GM21737 (cell line): ENCODE results near the gene CNN3.

ENCODE experiments used
- ATAC-seq: cut with Tn5 transposase; IDR thresholded peaks from one replicate; pipeline ENCODE4 v1.9.1; 2021; ENCODE audit warnings: mild to moderate bottlenecking, moderate library complexity; ENCODE audit not compliant: unreplicated experiment

The CNN3 gene

GRCh38 chr1:94926915-94927404 is at the start of gene CNN3:
Gene CNN3, minus strand, starts transcription at chr1:94927110. Its CDS starts 216 bp downstream, at chr1:94926894.
- ATAC-seq: peak; percentile 85

- ATAC-seq: no peak
These were observed 47.9 kb upstream of the CNN3 start for GRCh38 chr1:94974824-94975223.

GRCh38 chr1:94974241-94974640 is 47.3 kb upstream of the CNN3 start:
- ATAC-seq: no peak

- no peak for ATAC-seq
These were observed 46.5 kb upstream of the CNN3 start for GRCh38 chr1:94973309-94973922.

- no peak for ATAC-seq
These were observed 44.6 kb upstream of the CNN3 start for GRCh38 chr1:94971491-94971924.

- no peak for ATAC-seq
These were observed 43.9 kb upstream of the CNN3 start for GRCh38 chr1:94970783-94971182.

DNA sequence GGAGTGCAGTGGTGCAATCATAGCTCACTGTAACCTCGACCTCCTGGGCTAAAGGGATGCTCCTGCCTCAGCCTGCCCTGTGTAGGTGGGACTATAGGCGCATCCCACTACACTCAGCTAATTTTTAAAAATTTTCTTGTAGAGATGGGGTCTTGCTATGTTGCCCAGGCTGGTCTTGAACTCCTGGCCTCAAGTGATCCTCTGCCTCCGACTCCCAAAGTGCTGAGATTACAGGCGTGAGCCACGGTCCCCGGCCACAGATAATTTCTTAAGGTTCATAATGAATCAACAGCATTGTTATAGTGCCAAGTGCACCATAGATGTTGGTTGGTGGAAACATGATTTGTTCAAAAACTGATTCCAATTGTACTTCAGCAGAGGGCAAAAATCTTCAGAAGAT is 42.2 kb upstream of the CNN3 start:
- ATAC-seq: no peak

GRCh38 chr1:94966033-94966432 is 39.1 kb upstream of the CNN3 start:
- no peak for ATAC-seq

DNA sequence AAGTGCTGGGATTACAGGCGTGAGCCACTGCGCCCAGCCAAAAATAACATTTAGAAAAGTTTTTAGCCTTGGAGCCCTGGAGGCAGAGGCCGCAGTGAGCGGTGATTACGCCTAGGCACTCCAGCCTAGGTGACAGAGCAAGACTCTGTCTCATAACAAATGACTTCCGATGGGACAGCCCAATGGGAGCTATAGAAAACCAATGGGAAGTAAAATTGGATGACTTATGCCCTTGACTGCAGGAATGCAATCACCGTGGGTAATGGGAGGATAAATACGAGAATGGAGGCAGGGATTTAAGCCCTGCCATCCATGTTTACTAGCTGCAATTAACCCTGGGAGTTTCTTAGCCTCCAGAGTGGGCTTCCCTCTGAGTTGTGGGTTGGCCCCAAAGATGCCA is 37.0 kb upstream of the CNN3 start:
- ATAC-seq: no peak

DNA sequence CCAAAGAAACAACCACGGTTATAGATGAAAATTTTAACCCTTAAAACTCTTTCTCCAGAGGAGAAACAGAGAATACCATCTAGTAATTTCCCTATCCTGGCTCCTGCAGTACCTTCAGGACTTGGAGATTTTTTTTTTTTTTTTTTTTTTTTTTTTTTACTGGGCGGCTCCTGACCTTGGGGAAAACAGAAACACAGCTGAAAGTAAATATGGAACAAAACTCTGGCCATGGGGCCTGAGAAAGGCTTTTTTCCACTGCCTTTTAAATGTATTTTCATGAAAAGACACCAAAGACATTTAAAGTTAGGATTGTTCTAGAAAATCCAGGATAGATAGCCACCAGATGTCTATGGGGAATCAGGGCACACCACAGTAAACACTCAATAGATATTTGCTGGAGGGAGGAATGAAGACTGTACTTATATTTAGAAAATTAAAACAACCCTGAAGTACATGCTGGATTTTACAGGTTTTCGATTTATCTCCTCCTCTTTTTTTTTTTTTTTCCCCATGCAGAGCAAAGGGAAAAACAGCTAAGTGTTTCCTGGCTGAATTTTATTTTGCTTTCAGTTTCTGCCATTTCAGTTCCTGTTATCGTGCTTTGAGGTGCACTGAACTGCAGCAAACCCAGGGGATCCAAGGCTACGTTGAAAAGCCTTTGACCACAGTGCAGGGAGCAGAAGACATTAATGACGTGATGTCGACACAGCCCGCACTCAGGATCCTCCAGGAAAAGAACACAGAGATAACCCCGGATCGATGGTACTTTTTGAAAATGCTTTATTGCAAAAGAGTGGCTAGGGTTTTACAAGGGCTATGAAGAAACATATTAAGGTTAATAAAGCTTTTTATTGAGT is 35.7 kb upstream of the CNN3 start:
- ATAC-seq: peak; percentile 87

DNA sequence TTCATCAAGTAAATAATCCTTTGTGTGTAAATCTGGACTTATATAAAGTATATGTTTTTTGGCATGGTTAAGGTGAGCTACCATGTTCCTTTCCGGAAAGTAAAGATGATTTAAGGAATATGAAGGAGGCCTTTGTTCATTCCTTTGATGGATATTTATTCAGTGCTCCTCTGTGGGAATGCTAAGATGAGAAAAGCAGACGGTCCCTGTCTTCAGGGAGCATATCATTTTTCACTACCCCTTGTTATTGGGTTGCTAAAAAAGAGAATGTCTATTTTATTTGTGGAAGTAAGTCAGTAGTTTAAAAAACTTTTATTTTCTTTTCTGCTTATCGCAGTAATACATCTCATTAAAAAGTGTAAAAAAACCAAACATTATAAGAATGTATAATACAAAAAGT is 35.1 kb upstream of the CNN3 start:
- no peak for ATAC-seq

DNA sequence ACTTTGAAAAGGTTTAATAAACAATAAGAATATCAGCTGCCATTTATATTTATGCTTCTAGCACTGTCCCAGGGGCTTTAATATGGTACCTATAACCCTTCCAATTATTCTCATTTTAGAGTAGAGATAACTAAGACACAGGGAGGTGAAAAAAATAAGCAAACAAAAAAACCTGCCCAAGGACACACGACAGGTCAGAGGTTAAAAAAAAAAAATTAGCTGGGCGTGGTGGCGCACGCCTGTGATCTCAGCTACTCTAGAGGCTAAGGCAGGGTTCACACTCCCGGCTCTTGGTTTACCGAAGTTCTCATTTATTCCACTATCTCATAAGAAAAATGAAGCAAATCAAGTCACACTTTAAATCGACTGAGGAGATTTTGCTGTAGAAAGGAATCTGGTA is 34.7 kb upstream of the CNN3 start:
- no peak for ATAC-seq

GRCh38 chr1:94958081-94958480 is 31.2 kb upstream of the CNN3 start:
- ATAC-seq: no peak

DNA sequence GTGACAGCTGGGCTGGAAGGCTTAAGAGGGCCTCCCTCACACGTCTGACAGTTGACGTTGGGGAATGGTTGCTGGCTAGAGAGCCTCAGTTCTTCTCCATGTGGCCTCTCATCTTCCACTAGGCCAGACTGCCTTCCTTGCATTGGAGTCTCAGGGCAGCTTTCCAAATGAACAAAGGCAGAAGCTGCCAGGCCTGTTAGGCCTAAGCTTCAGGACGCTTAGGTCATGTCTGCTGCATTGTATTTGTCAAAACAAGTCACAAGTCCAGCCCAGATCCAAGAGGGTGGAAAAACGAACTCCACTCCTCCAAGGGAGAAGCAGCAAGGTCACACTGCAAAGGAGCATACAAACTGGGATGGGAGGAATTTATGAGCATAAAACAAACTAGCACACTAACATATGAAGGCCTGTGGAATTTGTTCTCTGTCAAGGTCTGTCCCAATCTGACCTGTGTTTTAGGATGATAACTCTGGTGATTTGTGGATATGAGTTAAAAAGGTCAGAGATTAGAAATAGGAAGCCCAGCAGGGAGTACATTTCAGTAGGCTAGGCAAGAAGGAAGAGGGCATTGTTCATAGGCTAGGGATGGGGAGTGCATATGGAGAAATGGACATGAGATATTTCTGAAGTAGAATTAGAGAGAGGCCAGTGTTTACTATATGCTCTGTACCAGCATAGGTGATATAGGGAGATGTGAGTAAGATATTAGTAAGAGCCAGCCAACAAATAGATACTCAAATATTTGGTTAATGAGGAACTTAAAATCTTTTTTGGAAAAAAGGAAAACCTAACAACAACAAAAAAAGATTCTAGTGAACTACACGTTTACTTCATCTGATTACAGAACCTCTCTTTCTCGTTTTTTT is 29.1 kb upstream of the CNN3 start:
- ATAC-seq: no peak

DNA sequence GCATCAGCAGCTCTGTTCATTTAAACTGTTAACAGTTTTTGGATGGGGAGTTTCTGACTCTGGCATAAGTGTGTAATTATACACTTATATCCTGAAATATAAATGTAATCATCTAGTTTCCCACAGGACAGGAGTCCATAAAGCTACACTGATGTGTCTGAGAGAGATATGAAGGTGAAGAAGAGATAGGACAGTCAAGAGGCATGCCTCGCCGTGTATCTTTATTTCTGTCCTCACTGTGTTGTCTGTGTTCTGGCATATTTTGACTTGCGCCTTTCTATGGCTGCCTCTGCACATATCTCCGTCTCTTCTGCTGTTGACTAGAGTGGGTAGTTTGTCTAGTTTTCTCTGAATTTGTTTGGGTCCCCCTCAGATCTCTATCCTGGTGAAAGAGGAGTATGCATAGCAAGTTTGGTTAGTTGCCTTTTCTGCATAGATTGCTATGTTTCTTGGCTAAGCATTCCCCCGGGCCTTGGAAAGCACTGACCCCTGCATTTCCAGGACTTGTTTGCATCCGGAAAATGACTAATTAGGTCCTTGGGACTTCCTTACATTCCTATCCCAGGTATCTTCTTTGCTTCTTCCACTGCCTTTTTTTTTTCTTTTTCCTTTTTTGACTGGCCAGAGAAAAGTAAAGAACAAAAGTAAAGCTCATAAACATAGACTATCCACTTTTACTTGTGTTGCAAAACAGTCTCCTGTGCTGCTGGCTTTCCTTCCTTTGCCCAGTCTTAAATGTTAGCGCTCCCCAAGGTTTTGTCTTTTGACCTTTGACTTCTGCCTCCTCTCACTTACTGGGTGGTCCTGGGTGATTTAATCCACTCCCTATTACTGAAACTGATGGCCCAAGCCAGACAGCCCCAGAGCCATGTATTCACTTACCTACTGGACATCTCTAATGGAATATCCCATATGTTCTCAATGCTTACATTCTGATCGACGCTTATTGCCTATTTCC is 27.6 kb upstream of the CNN3 start:
- no peak for ATAC-seq

DNA sequence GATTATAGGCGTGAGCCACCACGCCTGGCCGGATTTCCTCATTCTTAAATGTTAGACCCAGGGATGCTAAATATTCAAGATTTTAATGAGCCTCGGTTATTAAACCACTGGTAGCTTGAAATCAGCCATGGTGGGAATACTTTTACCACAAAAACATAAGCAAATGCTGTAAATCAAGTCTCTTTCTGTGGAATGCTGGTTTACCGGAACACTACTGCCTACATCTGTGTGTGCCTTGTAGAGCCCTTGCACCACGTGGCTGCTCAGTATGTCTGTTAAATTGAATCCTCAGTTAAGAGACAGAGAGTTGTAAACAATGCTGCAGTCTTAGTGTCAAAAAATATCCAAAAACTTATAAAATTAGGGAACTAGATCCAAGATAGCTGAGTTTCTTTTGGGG is 26.8 kb upstream of the CNN3 start:
- no peak for ATAC-seq

DNA sequence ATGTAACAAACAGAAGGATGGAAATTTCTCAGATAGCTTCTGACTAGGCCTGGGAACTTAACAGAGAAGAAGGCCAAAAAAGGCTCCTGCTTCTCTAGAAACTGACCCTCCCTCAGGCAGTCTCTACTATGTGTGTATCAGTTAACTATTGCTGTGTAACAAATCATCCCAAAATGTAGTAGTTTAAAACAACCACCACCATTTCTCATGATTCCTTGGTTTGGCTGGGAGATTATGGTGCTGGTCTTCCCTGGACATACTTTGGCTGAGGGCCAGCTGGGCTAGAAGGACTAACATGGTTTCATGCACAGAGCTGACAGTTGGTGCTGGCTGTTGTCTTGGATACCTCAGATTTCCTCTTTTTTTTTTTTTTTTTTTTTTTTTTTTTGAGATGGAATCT is 26.2 kb upstream of the CNN3 start:
- no peak for ATAC-seq

GRCh38 chr1:94952539-94952938 is 25.6 kb upstream of the CNN3 start:
- ATAC-seq: no peak

DNA sequence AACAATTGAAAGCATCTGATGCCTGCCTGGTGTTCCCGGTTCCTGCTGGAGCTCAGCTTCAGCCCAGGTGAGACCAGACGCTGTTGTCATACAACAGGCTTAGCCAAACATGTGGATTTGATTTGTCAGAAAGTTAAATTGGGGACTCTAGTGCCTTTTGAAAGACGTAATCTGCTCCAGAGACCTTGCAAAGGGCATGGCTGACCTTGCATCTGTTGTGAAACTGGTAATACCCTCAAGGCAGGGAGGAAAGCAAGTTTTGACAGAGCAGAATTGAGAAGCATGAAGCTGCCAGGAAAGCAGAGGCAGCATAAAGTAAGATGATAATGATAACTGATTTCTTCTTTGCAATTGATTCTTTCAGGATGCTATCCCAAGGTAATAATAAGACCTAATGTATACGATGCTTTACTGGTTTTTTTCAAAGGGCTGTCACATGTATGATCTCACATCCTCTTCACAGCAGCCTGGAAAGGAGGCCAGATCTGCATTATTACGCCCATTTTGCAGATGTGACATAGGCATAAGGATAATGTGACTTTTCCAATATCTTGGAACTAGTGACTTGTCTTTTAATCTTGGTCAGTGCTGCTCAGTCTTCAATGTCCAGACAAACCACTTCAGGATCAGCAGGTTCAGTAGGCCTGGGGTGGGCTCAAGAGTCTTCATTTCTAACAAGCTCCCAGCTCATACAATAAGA is 24.7 kb upstream of the CNN3 start:
- no peak for ATAC-seq

- ATAC-seq: no peak
These were observed 24.1 kb upstream of the CNN3 start for GRCh38 chr1:94951046-94951445.
